AG10803 (cell line): Measurements from ENCODE around the gene PRPF40B.

Experiments used
- DNase-seq: peaks from one replicate; pipeline ENCODE4 v3.0.0; 2010; ENCODE audit warnings: low read depth
- H3K4me3 ChIP-seq: 2 replicates; pipeline ENCODE4 v1.5.1; 2011; ENCODE audit warnings: mild to moderate bottlenecking, low read length, control low read depth
- TF ChIP-seq, protein P1 (sequence below): conservative IDR thresholded peaks from 2 replicates; pipeline ENCODE4 v1.5.1; 2011; ENCODE audit warnings: mild to moderate bottlenecking, low read length, control low read depth, inconsistent platforms

The PRPF40B gene

GRCh38 chr12:49675137-49675536 is 51.8 kb downstream of the PRPF40B start:
- DNase-seq = no peak
- H3K4me3 ChIP-seq = no peak overlapping the region
- TF ChIP-seq, protein P1, sequence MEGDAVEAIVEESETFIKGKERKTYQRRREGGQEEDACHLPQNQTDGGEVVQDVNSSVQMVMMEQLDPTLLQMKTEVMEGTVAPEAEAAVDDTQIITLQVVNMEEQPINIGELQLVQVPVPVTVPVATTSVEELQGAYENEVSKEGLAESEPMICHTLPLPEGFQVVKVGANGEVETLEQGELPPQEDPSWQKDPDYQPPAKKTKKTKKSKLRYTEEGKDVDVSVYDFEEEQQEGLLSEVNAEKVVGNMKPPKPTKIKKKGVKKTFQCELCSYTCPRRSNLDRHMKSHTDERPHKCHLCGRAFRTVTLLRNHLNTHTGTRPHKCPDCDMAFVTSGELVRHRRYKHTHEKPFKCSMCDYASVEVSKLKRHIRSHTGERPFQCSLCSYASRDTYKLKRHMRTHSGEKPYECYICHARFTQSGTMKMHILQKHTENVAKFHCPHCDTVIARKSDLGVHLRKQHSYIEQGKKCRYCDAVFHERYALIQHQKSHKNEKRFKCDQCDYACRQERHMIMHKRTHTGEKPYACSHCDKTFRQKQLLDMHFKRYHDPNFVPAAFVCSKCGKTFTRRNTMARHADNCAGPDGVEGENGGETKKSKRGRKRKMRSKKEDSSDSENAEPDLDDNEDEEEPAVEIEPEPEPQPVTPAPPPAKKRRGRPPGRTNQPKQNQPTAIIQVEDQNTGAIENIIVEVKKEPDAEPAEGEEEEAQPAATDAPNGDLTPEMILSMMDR = no peak

DNA sequence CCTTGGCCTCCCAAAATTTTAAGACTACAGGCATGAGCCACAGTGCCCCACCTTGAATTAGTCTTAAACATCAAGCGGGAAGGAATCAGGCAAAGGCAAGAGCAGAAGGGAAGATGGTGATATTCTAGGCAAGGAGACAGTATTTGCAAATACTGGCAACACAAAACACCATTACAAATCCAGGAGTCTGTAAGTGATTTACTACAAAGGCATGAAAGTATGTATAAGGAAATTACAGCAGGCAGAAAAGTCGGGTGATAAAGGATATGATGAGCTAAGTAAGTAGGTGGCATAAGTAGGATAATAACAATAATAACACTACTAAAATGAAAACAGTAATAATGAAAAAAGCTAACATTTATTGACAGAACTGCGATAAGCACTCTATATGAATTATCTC is 55.4 kb downstream of the PRPF40B start:
- TF ChIP-seq, protein P1 = no peak
- no peak overlapping the region for H3K4me3 ChIP-seq
- peak; percentile 30 for DNase-seq

- no peak for DNase-seq
- TF ChIP-seq, protein P1 = no peak
- no peak overlapping the region for H3K4me3 ChIP-seq
Measured at GRCh38 chr12:49680075-49680474, 56.7 kb downstream of the PRPF40B start.

DNA sequence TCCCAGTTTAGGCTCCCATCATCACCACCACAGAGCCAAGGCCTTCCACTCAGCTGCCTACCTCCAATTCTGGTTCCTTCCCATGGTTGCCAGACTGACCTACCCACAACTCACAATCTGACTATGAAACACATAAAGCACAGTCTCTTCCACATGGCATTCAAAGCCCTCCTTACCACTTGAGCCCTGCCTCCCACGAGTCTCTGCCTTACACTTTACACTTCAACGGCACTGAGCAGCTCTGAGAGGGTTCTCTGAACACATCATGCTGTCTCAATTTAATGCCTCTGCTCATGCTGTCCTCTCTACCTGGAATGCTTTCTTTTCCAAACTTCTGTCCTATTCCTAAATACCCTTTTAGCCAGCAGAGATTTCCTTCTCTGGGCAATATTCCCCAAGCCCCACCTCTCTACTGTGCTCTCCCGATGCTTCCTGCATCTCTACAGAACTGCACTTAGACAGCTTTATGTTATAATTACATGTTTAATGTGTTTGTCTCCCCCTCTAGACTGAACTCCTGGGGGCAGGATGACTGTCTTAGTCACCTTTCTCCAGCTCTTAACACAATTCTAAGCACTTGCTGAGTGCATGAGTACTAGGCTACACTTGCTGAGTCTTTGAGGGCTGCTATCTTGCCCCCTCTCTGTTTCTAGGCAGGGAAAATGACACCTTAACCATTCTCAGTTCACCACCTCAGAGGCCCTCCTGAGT is 60.4 kb downstream of the PRPF40B start:
- TF ChIP-seq, protein P1 = no peak
- no peak overlapping the region for H3K4me3 ChIP-seq
- no peak for DNase-seq

- no peak overlapping the region for H3K4me3 ChIP-seq
- peak; percentile 19 for DNase-seq
- TF ChIP-seq, protein P1 = no peak
Measured at GRCh38 chr12:49684310-49684854, 61.0 kb downstream of the PRPF40B start.

DNA sequence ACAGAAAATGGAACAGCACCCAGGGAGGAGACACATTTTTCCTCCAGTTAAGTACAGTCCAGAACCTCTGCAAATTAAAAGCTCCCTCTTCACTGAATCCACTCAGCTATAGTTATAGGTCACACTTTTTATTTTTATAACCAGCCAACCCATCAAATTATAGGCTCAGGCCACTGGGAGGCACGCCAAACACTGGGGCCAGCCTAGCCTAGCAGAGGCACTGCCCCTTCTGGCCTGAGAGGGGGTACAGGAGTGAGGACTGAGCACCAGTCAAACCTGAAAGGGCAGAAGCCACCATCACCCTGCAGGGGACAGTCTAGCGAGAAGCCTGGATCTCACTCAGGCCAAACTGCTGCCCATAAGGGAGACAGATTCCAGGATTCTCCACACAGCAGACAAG is 64.6 kb downstream of the PRPF40B start:
- TF ChIP-seq, protein P1 = no peak
- no peak for DNase-seq
- no peak overlapping the region for H3K4me3 ChIP-seq

DNA sequence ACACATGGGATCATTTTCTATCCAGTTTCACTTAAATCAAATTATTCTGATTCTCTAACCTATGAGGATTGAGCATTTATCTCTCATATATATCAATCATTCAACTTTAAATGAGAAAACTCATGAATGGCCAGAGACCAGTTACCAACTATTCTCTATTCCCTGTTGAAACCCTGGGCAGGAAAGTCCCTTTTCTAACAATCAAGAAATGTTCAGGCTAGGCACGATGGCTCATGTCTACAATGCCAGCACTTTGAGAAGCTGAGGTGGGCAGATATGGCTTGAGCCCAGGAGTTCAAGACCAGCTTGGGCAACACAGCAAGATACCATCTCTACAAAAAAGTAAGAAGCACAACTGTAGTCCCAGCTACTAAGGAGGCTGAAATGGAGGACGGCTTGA is 65.9 kb downstream of the PRPF40B start:
- TF ChIP-seq, protein P1 = no peak
- H3K4me3 ChIP-seq = no peak overlapping the region
- no peak for DNase-seq
